ENCODE measurements around the gene GGA1. TPM values are rescaled to one million over a fixed set of nuclear protein-coding genes. Genes with fewer than 3 reads are reported as not detected.

Gene GGA1
- total RNA-seq, 2 donors from 2014 or later, result 45.7 to 90.2 TPM

DNA sequence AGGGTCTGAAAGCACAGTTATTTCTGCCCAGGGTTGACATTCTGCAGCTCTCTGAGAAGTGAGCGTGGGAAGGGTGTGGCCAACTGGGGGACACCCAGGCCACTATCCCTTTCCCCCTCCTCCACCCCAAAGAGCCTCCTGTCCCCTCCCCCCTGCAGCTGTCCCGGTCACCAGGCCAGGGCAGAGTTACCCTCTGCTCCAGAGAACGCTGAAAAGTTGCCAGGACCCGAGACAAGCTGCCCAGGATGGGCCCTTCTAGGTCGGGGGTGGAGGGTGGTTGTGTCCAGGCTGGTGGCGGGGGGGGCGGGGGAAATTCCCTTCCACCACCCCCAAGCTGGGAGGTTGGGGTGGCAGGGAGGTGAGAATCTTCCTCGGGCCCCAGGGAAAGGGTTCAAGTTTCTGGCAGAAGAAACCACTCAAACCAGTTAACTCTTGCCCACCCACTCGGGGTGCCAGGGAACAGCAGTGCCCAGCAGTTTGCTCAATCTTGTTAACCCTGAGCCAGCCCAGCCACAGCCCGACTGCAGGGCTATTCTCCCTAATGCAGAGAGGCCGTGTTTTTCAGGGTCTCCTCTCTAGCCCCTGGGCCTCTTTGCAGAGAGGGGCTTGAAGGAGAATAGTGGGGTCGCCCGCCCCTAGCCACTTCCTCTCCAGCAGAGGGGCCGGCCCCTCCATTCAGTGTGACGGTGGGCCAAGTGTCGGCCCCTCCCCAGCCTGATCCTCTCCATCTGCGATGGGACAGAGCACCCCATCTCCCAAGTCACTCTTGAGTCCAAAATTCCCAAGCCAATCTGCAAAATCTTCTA is 67.5 kb downstream of the GGA1 start:
- Histone ChIP-seq H3K4me3 (peak overlapping the region; percentile 41), H3K36me3 (no peaks in the 10 kb centered on the region), H3K9ac (ENCODE audit: low read depth in 2 of 2, low read length in 2 of 2) (peak overlapping the region; percentile 87 to 91), H3K4me1 (peaks cover 31% of the 10 kb centered on the region), H3K27ac (peak overlapping the region; percentile 96), H3K9me3 (no peaks in the 10 kb centered on the region), H3K27me3 (no peaks in the 10 kb centered on the region)
- peak; percentile 62 for DNase-seq
- TF ChIP-seq, protein P1, sequence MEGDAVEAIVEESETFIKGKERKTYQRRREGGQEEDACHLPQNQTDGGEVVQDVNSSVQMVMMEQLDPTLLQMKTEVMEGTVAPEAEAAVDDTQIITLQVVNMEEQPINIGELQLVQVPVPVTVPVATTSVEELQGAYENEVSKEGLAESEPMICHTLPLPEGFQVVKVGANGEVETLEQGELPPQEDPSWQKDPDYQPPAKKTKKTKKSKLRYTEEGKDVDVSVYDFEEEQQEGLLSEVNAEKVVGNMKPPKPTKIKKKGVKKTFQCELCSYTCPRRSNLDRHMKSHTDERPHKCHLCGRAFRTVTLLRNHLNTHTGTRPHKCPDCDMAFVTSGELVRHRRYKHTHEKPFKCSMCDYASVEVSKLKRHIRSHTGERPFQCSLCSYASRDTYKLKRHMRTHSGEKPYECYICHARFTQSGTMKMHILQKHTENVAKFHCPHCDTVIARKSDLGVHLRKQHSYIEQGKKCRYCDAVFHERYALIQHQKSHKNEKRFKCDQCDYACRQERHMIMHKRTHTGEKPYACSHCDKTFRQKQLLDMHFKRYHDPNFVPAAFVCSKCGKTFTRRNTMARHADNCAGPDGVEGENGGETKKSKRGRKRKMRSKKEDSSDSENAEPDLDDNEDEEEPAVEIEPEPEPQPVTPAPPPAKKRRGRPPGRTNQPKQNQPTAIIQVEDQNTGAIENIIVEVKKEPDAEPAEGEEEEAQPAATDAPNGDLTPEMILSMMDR (IDR thresholded peaks at IDR 0.05), result no peak
- intact Hi-C loops (cut with DNase I), result no loop called here

DNA sequence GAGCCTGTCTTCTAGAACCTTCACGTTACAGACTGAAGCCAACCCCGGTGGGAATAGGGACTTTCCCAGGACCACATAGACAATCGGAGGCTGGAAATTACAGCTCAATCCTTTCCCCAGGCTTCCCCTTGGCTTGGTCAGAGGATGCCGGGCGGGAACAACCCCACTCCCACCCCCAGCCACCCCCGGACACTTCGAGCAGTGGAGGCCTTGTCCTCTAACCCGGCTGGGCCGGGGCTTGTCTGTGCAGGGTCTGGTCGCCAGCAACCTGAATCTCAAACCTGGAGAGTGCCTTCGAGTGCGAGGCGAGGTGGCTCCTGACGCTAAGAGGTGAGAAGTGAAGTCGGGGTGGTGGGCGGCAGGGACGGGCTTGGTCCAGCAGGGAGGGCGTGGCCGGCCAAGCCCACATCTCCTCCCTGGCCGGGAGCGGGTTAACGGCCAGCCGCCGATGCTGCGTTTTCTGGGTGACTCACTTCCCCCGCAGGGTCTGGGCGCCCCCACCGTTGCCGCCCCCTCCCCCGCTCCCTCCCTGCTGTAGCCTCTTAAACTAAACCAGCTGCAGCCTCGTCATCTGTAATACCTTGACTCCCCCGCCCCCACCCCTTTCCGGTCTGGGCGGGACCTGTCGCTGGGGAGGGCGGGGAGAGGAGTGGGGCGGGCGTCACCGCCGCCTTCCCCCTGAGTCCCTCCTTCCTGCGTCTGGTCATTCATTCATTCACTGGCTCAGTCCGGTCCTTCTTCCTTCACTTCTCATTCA is 68.3 kb downstream of the GGA1 start:
- intact Hi-C loops (cut with DNase I), result no loop called here
- H3K36me3 ChIP-seq, result no peaks in the 10 kb centered on the region
- H3K27ac ChIP-seq, result peak overlapping the region; percentile 96
- peaks cover 37% of the 10 kb centered on the region for H3K4me1 ChIP-seq
- TF ChIP-seq, protein P1 (IDR thresholded peaks at IDR 0.05), result no peak
- no peaks in the 10 kb centered on the region for H3K9me3 ChIP-seq
- no peaks in the 10 kb centered on the region for H3K27me3 ChIP-seq
- DNase-seq, result peak; percentile 94
- H3K4me3 ChIP-seq, result peak overlapping the region; percentile 41
- H3K9ac ChIP-seq (ENCODE audit: low read depth in 2 of 2, low read length in 2 of 2), result peak overlapping the region; percentile 87 to 91

DNA sequence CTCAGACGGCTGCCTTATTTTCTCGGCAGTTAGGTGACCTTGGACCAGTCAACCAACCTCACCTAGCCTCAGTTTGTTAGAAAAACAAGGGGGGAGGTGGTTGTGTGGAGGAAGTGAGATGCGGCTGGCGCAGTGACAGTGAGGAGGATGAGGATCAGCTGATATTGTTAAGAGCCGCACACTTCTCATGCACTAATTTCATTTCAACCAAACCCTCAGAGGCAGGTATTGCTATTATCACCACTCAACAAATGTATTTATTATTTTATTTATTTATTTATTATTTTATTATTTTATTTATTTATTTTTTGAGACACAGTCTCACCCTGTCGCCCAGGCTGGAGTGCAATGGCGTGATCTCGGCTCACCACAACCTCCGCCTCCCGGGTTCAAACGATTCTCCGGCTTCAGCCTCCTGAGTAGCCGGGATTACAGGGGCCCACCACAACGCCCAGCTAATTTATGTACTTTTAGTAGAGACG is 68.9 kb downstream of the GGA1 start:
- Histone ChIP-seq H3K9me3 (no peaks in the 10 kb centered on the region), H3K36me3 (no peaks in the 10 kb centered on the region), H3K27ac (peak overlapping the region; percentile 96), H3K27me3 (no peaks in the 10 kb centered on the region), H3K4me3 (peak overlapping the region; percentile 41), H3K4me1 (peaks cover 36% of the 10 kb centered on the region), H3K9ac (ENCODE audit: low read depth in 2 of 2, low read length in 2 of 2) (peak overlapping the region; percentile 60 to 91)
- intact Hi-C loops (cut with DNase I), result no loop called here
- no peak for DNase-seq
- TF ChIP-seq, protein P1 (IDR thresholded peaks at IDR 0.05), result no peak

DNA sequence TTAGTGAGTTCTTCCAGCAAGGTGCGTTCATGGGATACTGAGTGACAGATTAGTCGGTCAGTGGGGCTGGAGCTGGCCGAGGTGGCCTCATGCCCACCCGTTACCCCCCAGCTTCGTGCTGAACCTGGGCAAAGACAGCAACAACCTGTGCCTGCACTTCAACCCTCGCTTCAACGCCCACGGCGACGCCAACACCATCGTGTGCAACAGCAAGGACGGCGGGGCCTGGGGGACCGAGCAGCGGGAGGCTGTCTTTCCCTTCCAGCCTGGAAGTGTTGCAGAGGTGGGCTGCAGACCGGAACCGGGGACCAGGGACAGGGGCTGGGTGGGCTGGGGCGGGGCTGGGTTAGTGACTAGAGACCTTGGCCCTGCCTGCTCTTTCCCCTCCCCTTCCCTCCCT is 69.7 kb downstream of the GGA1 start:
- Histone ChIP-seq H3K36me3 (no peaks in the 10 kb centered on the region), H3K9me3 (no peaks in the 10 kb centered on the region), H3K4me3 (no peak overlapping the region), H3K27me3 (no peaks in the 10 kb centered on the region), H3K9ac (ENCODE audit: low read depth in 2 of 2, low read length in 2 of 2) (no peak overlapping the region), H3K27ac (no peak overlapping the region), H3K4me1 (peaks cover 29% of the 10 kb centered on the region)
- intact Hi-C loops (cut with DNase I), result no loop called here
- TF ChIP-seq, protein P1 (IDR thresholded peaks at IDR 0.05), result no peak
- DNase-seq, result no peak

DNA sequence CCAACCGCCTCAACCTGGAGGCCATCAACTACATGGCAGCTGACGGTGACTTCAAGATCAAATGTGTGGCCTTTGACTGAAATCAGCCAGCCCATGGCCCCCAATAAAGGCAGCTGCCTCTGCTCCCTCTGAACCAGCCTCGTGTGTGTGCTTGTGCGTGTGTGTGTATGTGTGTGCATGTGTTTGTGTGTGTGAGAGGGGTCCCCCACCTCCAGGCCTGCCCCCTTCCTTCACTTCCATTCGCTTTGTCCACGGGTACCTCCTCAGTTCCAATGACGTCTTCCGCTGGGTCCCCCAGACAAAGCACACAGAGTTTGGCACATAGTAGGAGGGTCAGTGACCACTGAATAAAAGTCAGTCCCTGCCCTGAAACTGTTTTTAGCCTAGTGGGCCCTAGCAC is 71.0 kb downstream of the GGA1 start:
- no peak for DNase-seq
- H3K9me3 ChIP-seq, result no peaks in the 10 kb centered on the region
- H3K27me3 ChIP-seq, result no peaks in the 10 kb centered on the region
- H3K4me1 ChIP-seq, result peaks cover 19% of the 10 kb centered on the region
- intact Hi-C loops (cut with DNase I), result loop anchor here (2.0 to 10.0 kb wide), 3 partner anchors 37 to 115 kb away; no protein-coding TSS in a partner anchor
- H3K36me3 ChIP-seq, result no peaks in the 10 kb centered on the region
- TF ChIP-seq, protein P1 (IDR thresholded peaks at IDR 0.05), result no peak
- H3K4me3 ChIP-seq, result no peak overlapping the region
- no peak overlapping the region for H3K9ac ChIP-seq (ENCODE audit: low read depth in 2 of 2, low read length in 2 of 2)
- no peak overlapping the region for H3K27ac ChIP-seq
